HG02588 (cell line): ENCODE measurements around the gene THSD7A.
"Not testable (repeated sequence)": the region's sequence is repeated elsewhere in the genome, so short reads cannot be mapped to it uniquely, and the experiment has no call there.

ENCODE experiments used
- ATAC-seq: cut with Tn5 transposase; IDR thresholded peaks from one replicate; pipeline ENCODE4 v1.9.1; 2021; ENCODE audit warnings: mild to moderate bottlenecking, moderate library complexity; ENCODE audit not compliant: unreplicated experiment

Gene THSD7A

DNA sequence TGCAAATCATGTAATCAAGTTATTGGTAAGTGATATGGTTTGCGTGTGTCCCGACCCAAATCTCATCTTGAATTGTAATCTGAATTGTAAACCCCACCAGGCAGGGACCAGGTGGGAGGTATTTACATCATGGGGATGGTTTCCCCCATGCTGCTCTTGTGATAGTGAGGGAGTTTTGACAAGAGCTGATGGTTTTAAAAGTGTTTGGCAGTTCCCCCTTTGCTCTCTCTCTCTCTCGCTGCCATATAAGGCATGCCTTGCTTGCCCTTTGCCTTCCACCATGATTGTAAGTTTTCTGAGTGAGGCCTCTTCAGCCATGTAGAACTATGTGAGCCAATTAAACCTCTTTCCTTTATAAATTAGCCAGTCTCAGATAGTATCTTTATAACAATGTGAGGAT is 302.6 kb downstream of the THSD7A start:
- no peak for ATAC-seq

DNA sequence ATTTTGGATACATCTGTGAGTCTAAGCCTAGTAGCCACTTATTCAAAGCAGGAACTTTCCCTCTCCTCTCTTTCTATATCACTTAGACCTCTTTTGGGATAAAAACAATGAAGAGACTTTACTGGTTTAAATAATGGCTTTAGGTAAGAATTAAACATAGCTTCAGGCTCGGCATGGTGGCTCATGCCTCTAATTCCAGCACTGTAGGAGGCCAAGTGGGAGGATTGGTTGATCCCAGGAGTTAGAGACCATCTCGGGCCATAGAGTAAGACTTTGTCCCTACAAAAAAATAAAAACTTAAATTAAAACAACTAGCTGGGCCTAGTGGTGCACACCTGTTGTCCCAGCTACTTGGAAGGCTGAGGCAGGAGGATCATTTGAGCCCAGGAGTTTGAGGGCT is 304.3 kb downstream of the THSD7A start:
- ATAC-seq: no peak

DNA sequence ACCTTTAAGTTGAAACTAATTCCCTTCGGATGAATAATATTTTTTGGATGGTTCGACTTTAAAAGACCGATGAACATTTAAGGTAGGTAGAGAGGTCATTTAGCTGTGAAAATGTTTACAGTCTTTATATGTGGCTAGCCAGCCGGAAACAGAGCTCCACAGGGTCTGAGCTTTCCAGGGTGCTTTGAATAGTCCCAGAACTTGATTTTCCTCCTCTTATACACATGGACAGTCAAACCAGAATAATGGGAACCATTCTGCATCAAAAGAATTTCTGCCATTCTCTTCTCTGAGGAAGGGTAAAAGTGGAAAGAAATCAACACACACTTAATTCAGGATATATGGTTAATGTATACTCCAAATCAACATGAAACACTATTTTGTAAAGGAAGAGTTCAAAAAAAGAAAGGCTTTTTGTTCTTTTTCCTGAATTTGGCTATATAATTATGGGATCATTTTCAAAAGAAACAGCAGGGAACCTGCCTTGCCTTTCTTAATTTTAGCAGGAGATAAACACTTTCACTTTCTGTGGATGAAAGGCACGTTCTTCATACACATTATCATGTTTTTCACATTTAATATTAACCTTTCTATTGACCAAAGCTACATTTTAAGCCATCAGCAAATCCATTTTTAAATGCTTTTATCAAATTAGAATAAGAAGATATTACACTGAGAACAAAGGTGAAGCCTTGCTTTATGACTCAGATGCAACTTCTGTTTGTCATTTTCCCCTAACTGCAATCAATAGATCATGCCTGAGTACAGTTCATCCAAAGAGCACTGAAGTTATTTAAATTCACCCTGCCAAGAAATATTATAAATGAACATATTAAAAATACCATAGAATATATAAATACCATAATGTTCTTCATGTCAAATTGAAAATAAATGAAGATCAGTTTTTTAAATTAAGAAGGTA is 307.3 kb downstream of the THSD7A start:
- ATAC-seq: no peak

DNA sequence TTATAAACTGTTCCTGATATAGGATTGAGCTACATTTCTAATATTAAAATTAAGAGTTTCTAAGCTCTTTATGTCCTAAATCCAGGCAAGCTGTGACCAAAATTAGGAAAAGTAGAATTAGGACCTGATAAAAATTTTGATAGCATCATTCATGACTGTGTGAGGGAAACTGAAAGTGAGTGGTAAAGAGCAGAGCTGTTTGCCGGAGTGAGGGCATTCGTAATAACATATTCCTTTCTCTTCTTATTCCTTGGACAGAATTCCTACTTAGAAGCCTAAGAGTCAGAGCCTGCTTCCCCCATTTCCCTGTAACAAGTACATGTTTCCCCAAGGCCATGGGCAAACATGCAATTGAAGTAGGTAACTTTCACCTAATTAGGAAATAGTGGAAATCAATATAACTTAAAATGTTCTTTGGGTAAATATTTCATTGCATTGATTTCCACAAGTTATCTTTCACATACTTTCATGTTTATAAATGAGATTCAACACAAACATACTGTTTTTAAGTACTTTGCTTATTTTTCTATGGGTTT is 310.0 kb downstream of the THSD7A start:
- ATAC-seq: not testable (repeated sequence)

DNA sequence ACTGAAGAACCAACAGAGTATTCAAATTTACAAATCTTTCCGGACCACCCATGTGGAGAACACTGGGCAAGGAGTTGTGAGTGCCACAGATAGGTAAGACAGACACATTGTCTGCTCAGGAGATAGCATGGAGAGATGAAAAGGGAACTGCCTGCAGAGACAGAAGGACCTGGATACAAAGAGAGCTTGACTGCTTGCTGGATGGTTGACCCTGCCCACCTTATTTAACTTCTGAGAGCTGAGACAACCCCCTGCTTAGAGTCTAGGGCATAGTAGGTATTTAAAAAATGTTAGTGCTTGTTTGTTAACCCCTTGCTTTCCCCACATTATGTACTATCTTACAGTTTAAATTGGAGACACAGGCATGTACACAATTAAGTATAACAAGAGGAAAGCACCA is 314.1 kb downstream of the THSD7A start:
- no peak for ATAC-seq

DNA sequence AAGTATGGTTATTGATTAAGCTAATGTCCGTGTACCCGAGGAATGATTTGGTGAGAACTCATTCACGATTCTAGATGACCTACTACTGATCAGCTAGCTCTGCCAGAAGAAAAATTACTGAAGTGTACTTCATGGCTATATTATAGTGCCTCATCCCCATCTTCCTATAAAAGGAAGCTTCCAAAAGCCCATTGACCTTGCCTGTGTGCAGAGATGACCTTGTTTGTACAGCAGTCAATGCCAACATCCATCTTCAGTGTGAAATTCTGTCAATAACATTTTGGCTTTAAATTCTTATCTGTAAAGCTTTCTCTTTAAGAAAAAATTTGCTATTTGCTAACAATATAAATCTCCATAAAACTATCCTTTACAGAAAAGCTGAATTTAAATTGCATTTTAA is 315.7 kb downstream of the THSD7A start:
- ATAC-seq: no peak

DNA sequence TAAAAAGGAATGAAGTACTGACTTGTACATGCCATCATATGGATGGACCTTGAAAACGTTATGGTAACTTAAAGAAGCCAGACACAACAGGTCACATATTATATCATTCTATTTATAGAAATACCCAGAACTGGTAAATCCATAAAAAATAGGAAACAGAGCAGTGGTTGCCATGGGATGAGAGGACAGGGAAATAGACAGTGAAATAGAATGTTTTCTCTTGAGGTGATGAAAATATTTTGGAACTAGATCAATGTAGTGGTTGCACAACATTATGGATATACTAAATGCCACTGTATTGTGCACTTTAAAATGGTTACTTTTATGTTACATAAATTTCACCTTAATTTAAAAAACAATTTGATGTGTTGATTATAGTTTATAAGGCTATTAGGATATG is 318.5 kb downstream of the THSD7A start:
- ATAC-seq: no peak

DNA sequence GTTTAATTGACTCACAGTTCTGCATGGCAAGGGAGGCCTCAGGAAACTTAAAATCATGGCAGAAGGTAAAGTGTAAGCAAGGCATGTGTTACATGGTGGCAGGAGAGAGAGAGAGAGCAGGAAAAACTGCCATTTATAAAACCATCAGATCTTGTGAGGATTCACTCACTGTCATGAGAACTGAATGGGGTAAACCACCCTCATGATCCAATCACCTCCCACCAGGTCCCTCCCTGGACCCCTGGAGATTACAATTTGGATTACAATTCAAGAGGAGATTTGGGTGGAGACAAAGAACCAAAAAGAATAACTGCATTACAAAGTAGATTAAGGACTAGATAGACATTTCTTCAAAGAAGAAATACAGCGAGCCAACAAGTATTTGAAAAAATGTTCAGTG is 324.1 kb downstream of the THSD7A start:
- ATAC-seq: no peak

DNA sequence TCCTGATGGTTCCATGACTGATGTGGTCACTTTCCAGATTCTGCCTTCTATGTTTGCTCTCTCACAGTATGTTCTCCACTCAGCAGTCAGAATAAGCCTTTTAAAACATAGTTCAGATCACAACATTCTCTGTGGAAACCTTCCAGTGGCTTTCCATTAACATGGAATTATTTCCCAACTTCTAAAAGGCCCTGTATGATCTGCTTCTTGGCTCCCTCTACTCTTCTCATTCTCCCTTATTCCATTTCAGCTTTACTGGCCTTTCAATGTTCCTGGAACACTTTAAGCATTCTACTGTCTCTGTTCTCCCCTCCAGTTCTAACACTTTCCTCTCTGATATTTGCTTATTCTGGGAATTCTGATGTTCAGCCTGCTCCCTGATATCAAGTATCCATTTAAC is 325.6 kb downstream of the THSD7A start:
- ATAC-seq: no peak

DNA sequence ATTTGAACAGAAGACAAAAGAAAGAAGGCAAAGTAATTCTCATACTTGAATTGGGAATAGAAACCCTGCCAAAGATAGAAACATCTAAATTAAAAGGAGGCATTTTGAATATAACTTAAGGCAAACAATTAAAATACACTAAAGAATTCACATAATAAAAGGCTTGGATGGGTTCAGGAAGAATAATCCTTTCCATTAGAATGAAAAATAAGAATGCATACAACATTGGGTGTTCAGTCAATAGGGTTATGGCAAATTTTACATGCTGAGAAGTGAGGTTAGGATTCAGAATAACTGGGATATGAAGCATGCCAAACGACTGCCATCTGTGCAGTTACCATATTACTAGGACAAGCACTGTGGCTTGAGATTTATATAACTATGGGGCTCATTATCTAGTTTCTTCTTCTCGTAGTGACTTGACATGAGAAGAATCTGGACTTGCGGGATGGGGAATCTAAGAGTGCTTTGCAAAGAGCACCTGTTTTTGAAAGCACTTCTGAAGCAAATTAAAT is 326.5 kb downstream of the THSD7A start:
- ATAC-seq: no peak

DNA sequence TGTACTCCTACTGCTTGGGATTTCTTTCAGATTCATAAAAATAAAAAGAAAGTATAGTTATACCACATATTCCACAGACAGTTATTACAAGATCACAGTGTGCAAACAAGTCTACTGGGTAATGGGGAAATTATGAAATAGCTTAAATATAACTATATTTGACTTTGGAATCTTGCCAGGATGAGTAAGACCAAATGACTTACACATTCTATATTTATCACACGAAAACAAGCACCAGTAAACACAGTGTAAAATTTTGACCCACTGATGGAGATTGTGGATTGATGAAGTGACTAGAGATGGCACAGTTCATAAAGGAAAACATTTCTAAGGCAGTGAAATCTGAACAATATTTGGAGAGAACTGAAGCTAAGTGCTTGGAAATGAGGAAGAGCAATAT is 339.7 kb downstream of the THSD7A start:
- ATAC-seq: no peak

DNA sequence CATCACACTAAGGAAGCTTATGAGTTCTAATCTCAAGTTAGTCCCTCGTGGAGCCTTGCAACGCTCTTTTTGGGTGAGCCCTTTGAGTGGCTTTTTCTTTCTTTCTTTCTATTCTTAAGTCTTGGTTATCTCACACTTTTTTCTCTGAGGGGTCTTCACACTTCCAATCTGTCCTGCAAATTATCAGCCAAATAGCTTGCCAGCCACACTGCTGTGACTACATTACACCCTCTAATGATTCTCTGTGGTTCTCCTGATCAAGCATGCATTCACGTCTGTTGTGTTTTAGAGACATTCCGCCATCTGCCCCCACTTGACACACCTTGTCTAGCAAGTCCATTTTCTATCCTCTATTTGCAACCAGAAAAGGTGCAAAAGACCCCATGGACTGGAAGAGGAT is 340.2 kb downstream of the THSD7A start:
- no peak for ATAC-seq

DNA sequence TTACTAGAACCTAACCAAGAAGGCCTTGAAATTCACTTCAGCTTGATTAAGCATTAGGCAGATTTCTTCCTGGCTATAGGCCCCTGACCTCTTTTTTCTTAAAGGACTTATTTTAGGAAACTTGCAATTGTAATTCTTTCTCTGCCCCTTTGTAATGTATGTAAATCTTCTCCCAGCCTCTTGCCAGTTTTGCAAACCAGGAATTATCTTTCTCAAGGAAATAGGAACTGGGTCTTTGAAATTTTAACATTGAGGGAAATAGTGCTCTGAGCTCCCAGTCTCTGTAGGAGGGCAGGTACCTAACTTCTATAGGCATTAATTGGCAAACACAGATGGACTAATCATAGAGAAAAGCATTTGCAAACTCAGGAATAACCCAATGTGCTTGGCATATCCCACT is 342.7 kb downstream of the THSD7A start:
- ATAC-seq: no peak

DNA sequence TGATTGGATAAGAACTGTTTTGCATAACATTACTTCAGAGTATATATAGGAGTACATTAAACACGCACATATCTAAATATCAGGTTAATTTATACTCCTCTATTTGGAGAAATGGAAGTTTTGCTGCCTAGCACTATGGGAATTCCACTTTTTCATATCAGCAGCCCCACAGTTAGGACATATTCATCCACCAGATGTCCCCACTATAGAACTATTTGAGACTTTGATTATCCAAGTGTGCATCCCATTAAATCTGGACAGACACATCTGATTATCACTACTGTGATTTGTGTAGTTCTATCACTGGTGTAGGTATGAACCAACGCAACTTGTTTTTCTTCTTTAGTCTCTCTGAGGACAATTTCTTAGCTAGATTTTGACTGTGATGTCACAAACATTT is 345.7 kb downstream of the THSD7A start:
- no peak for ATAC-seq

DNA sequence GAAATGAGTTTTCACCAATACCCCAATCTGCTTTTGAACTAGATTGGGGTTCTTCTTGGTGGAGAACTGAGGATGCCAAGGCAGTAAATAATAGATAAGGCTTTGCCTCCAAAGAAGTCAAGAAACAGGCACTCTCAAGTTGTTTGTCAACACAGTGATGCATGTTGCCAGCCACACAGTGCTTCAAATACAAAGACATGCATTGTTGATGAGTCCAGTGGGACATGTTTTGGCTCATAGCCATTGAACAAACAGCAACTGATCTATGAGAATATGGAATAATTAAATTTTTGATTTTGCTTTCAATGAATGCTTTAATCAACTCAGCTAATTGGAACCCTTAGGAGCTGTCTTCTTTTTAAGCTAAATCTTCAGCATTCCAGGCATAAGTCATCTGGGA is 346.4 kb downstream of the THSD7A start:
- ATAC-seq: no peak

DNA sequence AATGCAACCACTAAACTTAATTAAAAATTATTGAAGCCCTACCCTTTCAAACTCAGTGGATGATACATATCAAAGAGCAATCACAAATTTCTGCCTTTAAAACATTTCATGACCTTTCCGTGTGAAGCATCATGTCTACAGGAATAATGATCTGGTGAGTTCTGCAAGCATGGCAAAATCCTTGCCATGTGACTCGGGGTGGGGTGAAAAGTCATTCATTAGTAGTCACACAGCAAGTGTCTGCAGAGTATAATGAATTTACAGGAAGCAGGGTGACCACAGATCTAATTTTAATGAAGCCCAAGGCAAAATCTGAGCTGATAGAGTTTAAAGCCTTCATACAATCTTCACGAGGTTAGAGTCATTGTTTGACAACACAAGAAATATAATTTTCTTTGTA is 351.9 kb downstream of the THSD7A start:
- no peak for ATAC-seq

DNA sequence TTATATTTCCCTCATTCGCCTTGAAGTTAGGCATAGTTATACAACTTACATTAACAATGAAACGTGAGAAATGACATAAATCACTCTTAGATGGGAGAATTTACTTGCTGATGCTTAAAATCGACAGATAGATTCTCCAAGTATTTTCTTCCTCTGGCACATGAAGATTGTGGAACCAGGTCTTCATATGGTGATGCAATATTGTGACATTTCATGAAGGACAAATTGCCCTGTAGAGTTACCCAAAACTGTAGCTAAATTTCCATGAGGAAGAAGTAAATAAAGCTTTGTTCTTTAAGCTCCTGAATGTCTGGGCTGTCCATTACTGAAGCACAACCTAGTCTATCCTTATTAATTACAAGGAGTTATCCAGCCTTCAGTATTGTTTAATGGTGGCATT is 353.1 kb downstream of the THSD7A start:
- ATAC-seq: no peak

DNA sequence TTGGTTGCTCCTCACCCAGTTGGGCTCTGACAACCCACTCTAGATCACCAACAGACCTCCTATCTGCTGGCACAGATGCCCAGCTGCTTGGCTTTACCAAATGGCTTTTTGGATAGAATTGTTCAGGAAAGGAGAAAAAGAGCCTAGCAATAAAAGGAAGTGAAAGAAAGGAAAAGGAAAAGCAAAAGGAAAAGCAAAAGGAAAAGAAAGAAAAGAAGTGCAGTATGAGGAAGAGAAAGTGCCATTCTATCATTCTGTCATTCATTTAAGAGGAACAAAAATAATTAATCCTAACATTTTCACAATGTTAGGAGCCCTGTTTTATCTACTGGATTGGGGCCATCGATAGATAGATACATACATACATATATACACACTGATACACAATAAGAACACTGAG is 353.6 kb downstream of the THSD7A start:
- ATAC-seq: no peak

DNA sequence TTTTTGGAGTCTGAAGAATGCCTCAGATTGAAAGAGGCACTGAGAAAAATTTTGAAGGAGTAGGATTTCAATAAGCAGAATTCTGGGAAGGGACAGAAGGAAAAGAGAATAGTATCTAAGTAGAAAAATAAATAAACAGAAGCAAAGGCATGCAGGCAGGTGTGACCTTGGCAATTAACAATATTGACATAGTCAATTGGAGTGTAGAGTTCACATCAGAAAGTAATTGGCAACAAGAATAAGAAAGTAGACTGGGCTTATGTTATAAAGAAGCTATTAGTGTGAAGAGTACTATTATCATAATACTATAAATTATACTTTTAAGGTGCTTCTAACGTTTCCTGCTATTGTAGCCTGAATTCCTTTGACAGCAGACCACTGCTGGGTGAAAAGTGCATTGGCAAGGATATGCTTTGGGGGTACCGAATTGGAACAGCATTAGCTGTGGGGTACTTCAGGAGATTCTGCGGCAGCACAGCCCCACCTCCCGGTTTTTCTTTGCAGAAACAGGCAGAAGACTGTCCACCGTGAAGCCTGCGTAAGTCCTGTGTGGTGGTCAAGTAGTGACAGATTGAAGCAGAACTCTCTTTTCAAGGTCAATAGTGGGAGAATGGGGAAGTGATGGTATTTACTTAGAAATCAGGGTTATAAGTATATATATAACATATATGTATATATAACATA is 357.0 kb downstream of the THSD7A start:
- no peak for ATAC-seq

DNA sequence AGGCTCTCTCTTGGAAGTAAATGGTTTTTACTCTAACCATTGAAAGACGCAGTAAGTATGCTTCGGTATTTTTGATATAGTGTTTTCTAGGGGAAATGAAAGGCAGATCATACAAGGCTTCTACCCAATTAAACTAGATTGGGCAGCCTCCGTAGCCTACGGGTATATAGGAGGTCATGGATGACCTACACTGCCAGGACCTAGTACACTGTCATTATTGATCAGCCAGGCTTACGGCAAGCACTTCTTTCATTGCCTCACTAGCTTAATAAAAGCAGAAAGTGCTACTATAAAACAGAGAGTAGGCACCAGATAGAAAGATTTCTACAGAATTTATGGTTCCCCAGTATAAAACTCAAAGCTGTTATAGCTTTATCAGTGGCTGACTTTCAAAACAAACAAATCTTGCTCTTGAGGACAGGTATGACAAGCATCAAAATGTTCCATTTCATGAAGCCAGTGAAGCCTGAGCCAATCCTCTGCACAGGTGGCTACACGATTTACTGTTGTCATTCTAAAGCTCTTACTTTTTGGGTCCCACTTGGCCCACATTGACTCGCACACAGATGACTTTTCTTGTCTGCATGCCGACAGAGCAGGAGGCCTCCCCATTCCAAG is 358.1 kb downstream of the THSD7A start:
- ATAC-seq: no peak

DNA sequence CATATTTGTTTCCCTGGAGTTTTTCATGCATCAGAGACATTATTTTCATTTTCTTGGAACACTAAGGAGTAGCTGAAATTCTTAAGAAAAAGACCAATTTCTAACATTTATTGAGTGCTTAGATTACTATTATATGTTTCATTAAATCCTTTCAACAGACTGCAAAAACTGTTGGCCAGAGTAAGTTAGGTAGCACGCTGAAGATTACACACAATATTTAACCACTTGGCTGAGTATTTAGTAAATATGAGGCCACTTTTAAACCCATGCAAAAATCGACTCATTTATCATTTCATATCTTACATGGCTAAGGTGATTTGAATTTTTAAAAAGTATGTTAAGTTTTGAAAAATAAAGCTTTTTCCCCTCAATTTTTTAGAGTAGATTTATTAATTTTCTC is 358.8 kb downstream of the THSD7A start:
- ATAC-seq: no peak
